Loucy (cell line): ENCODE measurements around the gene CNIH1.
"Not testable (repeated sequence)": the region's sequence is repeated elsewhere in the genome, so short reads cannot be mapped to it uniquely, and the experiment has no call there.

Experiments
- H2AFZ ChIP-seq: fragments of 200-600 bp; sonication (generic); 2 replicates; pipeline ENCODE4 v1.6.0; 2016; ENCODE audit warnings: antibody characterized with exemption, mild to moderate bottlenecking, low read length, moderate library complexity
- H3F3A ChIP-seq: fragments of 200-600 bp; 2 replicates; pipeline ENCODE4 v1.6.0; 2016; ENCODE audit warnings: antibody characterized with exemption, low read depth, mild to moderate bottlenecking
- H3K27me3 ChIP-seq: fragments of 200-600 bp; sonication (generic); 2 replicates; pipeline ENCODE4 v1.6.1; 2014; ENCODE audit warnings: low read length, mild to moderate bottlenecking; ENCODE audit not compliant: insufficient read depth, poor library complexity, severe bottlenecking
- H3K36me3 ChIP-seq: fragments of 200-600 bp; sonication (generic); 2 replicates; pipeline ENCODE4 v1.6.1; 2016; ENCODE audit warnings: low read length; ENCODE audit not compliant: insufficient read depth
- H3K4me1 ChIP-seq: fragments of 200-600 bp; sonication (generic); 2 replicates; pipeline ENCODE4 v1.5.1; 2014; ENCODE audit warnings: low read length, mild to moderate bottlenecking; ENCODE audit not compliant: insufficient read depth, poor library complexity, severe bottlenecking
- H3K4me2 ChIP-seq: fragments of 200-600 bp; sonication (generic); 2 replicates; pipeline ENCODE4 v1.6.0; 2014; ENCODE audit warnings: antibody characterized with exemption, low read length, low read depth, mild to moderate bottlenecking; ENCODE audit not compliant: poor library complexity, severe bottlenecking
- H3K4me3 ChIP-seq: fragments of 200-600 bp; sonication (generic); 2 replicates; pipeline ENCODE4 v1.5.1; 2014; ENCODE audit warnings: low read length, mild to moderate bottlenecking, mixed read lengths; ENCODE audit not compliant: poor library complexity, severe bottlenecking
- H3K79me2 ChIP-seq: fragments of 200-600 bp; sonication (generic); 2 replicates; pipeline ENCODE4 v1.6.1; 2014; ENCODE audit warnings: low read length; ENCODE audit not compliant: insufficient read depth
- H3K9ac ChIP-seq: fragments of 200-600 bp; sonication (generic); 2 replicates; pipeline ENCODE4 v1.6.0; 2014; ENCODE audit warnings: mild to moderate bottlenecking, low read depth, low read length, moderate library complexity; ENCODE audit not compliant: poor library complexity, severe bottlenecking
- H3K9me2 ChIP-seq: fragments of 200-600 bp; sonication (generic); replicated peaks from 2 replicates; pipeline ENCODE4 v1.6.1; 2016; ENCODE audit warnings: low read depth, low read length, mixed read lengths
- H3K9me3 ChIP-seq: fragments of 200-600 bp; sonication (generic); 2 replicates; pipeline ENCODE4 v1.6.1; 2014; ENCODE audit warnings: mild to moderate bottlenecking, antibody characterized with exemption, low read length, low read depth; ENCODE audit not compliant: insufficient read depth
- H4K20me1 ChIP-seq: fragments of 200-600 bp; sonication (generic); 2 replicates; pipeline ENCODE4 v1.6.0; 2014; ENCODE audit warnings: antibody characterized with exemption, low read length, mild to moderate bottlenecking; ENCODE audit not compliant: insufficient read depth, poor library complexity, severe bottlenecking
- EZH2phosphoT487 ChIP-seq: fragments of 200-600 bp; IDR thresholded peaks from 2 replicates; pipeline ENCODE4 v1.6.1; 2018; ENCODE audit warnings: antibody characterized with exemption, mild to moderate bottlenecking, moderate library complexity, borderline replicate concordance
- TF ChIP-seq, protein P1 (sequence below): fragments of 200-600 bp; sonication (generic); conservative IDR thresholded peaks from 2 replicates; pipeline ENCODE4 v1.5.1; 2014; ENCODE audit warnings: mild to moderate bottlenecking, antibody characterized with exemption, low read length

CNIH1 gene

DNA sequence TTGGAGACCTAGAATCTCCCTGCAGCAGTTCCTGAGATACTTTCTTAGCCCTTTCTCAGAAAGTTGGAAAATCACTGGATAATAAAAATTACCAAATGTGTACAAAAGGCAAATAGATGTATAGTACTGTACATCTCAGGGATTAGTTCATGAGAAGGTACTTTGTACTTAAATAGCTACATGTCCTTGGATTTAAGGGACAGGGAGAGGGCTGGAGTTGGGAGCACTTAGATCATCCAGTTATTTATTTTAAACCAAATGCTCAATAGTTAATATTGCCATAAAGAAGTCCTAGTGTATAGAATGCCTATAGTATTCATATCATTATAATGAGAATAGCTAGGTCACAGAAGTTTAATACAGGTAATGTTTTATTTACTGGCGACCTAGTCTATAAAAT is 31.0 kb downstream of the CNIH1 start:
- Histone ChIP-seq H3K4me3 (no peak overlapping the region), H2AFZ (no peak overlapping the region), H3K4me2 (no peak overlapping the region), H3K36me3 (peaks cover 83% of the 10 kb centered on the region), H3K9me3 (no peaks in the 10 kb centered on the region), H3K9me2 (no peaks in the 10 kb centered on the region), H3K4me1 (no peaks in the 10 kb centered on the region), H3K27me3 (no peaks in the 10 kb centered on the region), H3F3A (no peaks in the 10 kb centered on the region), H3K9ac (no peak overlapping the region), H3K79me2 (peaks cover 8% of the 10 kb centered on the region; the same call in 1 of the 2 replicates), H4K20me1 (no peaks in the 10 kb centered on the region)
- TF ChIP-seq, protein P1, sequence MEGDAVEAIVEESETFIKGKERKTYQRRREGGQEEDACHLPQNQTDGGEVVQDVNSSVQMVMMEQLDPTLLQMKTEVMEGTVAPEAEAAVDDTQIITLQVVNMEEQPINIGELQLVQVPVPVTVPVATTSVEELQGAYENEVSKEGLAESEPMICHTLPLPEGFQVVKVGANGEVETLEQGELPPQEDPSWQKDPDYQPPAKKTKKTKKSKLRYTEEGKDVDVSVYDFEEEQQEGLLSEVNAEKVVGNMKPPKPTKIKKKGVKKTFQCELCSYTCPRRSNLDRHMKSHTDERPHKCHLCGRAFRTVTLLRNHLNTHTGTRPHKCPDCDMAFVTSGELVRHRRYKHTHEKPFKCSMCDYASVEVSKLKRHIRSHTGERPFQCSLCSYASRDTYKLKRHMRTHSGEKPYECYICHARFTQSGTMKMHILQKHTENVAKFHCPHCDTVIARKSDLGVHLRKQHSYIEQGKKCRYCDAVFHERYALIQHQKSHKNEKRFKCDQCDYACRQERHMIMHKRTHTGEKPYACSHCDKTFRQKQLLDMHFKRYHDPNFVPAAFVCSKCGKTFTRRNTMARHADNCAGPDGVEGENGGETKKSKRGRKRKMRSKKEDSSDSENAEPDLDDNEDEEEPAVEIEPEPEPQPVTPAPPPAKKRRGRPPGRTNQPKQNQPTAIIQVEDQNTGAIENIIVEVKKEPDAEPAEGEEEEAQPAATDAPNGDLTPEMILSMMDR = no peak
- TF ChIP-seq EZH2phosphoT487 = no peak

DNA sequence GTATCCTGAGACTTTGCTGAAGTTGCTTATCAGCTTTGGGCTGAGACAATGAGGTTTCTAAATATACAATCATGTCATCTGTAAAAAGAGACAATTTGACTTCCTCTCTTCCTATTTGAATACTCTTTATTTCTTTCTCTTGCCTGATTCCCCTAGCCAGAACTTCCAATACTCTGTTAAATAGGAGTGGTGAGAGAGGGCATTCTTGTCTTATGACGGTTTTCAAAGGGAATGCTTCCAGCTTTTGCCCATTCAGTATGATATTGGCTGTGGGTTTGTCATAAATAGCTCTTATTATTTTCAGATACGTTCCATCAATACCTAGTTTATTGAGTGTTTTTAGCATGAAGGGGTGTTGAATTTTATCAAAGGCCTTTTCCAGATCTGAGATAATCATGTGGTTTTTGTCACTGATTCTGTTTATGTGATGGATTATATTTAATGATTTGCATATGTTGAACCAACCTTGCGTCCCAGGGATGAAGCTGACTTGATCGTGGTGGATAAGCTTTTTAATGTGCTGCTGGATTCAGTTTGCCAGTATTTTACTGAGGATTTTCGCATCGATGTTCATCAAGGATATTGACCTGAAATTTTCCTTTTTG is 37.7 kb downstream of the CNIH1 start:
- H2AFZ ChIP-seq, H3K9ac ChIP-seq, H3K27me3 ChIP-seq, H3K4me3 ChIP-seq, H4K20me1 ChIP-seq, H3F3A ChIP-seq, H3K9me3 ChIP-seq, H3K4me2 ChIP-seq, H3K9me2 ChIP-seq: not testable (repeated sequence)
- Histone ChIP-seq H3K4me1 (peaks cover 25% of the 10 kb centered on the region), H3K79me2 (peaks cover 58% of the 10 kb centered on the region), H3K36me3 (peaks cover 17% of the 10 kb centered on the region)

- Histone ChIP-seq H4K20me1 (peaks cover 5% of the 10 kb centered on the region), H3K4me2 (peak overlapping the region; percentile 90), H3K4me3 (peak overlapping the region; percentile 93), H3F3A (no peaks in the 10 kb centered on the region), H3K27me3 (no peaks in the 10 kb centered on the region), H3K36me3 (no peaks in the 10 kb centered on the region), H3K4me1 (peaks cover 36% of the 10 kb centered on the region), H3K79me2 (peaks cover 64% of the 10 kb centered on the region), H2AFZ (no peak overlapping the region), H3K9ac (peak overlapping the region; percentile 34), H3K9me2 (no peaks in the 10 kb centered on the region), H3K9me3 (no peaks in the 10 kb centered on the region)
- TF ChIP-seq EZH2phosphoT487 = no peak
- TF ChIP-seq, protein P1 = no peak
Observed at GRCh38 chr14:54399560-54399959, 41.6 kb downstream of the CNIH1 start.
